VCaP (cell line): ENCODE measurements around the gene NOG.

ENCODE experiments used
- H3K27ac ChIP-seq: fragments of 450-650 bp; 2 replicates; pipeline ENCODE4 v1.5.1; 2017
- CTCF ChIP-seq: fragments of 450-650 bp; conservative IDR thresholded peaks from 2 replicates; pipeline ENCODE4 v1.5.1; 2017; ENCODE audit warnings: mild to moderate bottlenecking, moderate library complexity

The NOG gene

GRCh38 chr17:56637254-56637653, 43.8 kb downstream of the NOG start:
- H3K27ac ChIP-seq, result no peak overlapping the region
- no peak for TF ChIP-seq CTCF

GRCh38 chr17:56638591-56639051, 45.1 kb downstream of the NOG start:
- H3K27ac ChIP-seq, result no peak overlapping the region
- TF ChIP-seq CTCF, result no peak

- no peak for TF ChIP-seq CTCF
- no peak overlapping the region for H3K27ac ChIP-seq
Observed at GRCh38 chr17:56639517-56639916, 46.0 kb downstream of the NOG start.

- no peak for TF ChIP-seq CTCF
- H3K27ac ChIP-seq, result no peak overlapping the region
Observed at GRCh38 chr17:56640116-56640515, 46.6 kb downstream of the NOG start.

GRCh38 chr17:56641373-56641772, 47.9 kb downstream of the NOG start:
- TF ChIP-seq CTCF, result no peak
- H3K27ac ChIP-seq, result no peak overlapping the region

GRCh38 chr17:56641894-56642293, 48.4 kb downstream of the NOG start:
- no peak for TF ChIP-seq CTCF
- H3K27ac ChIP-seq, result no peak overlapping the region

GRCh38 chr17:56642424-56642823, 48.9 kb downstream of the NOG start:
- no peak for TF ChIP-seq CTCF
- H3K27ac ChIP-seq, result no peak overlapping the region
